GM23338 (cell line): ENCODE results near the gene ATXN7L3. TPM values are rescaled to one million over a fixed set of nuclear protein-coding genes. Genes with fewer than 3 reads are reported as not detected.

Experiments used
- ATAC-seq: fragments of 200-7000 bp; cut with Tn5 transposase; 3 replicates; pipeline ENCODE4 v1.9.1; 2020
- DNase-seq: peaks from one replicate; pipeline ENCODE4 v3.0.0-alpha.2; 2015; ENCODE audit warnings: low spot score
- H2AFZ ChIP-seq: fragments of 200-600 bp; sonication (generic); 2 replicates; pipeline ENCODE4 v1.8.0; 2016; ENCODE audit warnings: antibody characterized with exemption, mild to moderate bottlenecking, moderate library complexity
- H3F3A ChIP-seq: fragments of 200-600 bp; sonication (generic); replicated peaks from 2 replicates; pipeline ENCODE4 v1.8.0; 2017; ENCODE audit warnings: antibody characterized with exemption, mixed run types, low read depth
- H3K27ac ChIP-seq: fragments of 200-600 bp; sonication (generic); 2 replicates; pipeline ENCODE4 v1.6.1; 2016; ENCODE audit warnings: low read depth
- H3K27me3 ChIP-seq: fragments of 200-600 bp; sonication (generic); 2 replicates; pipeline ENCODE4 v1.8.0; 2016; ENCODE audit warnings: mild to moderate bottlenecking, mixed run types, moderate library complexity; ENCODE audit not compliant: insufficient read depth
- H3K36me3 ChIP-seq: fragments of 200-600 bp; sonication (generic); 2 replicates; pipeline ENCODE4 v1.8.0; 2016; ENCODE audit warnings: mild to moderate bottlenecking; ENCODE audit not compliant: insufficient read depth
- H3K4me1 ChIP-seq: fragments of 200-600 bp; sonication (generic); 2 replicates; pipeline ENCODE4 v1.8.0; 2016; ENCODE audit warnings: mild to moderate bottlenecking, moderate library complexity; ENCODE audit not compliant: insufficient read depth
- H3K4me2 ChIP-seq: fragments of 200-600 bp; sonication (generic); 2 replicates; pipeline ENCODE4 v1.7.1; 2017; ENCODE audit warnings: mixed run types
- H3K4me3 ChIP-seq: fragments of 200-600 bp; sonication (generic); 2 replicates; pipeline ENCODE4 v1.6.1; 2016; ENCODE audit warnings: mixed run types
- H3K79me2 ChIP-seq: fragments of 200-600 bp; sonication (generic); replicated peaks from 2 replicates; pipeline ENCODE4 v1.8.0; 2017; ENCODE audit warnings: mild to moderate bottlenecking; ENCODE audit not compliant: insufficient read depth
- H3K9me2 ChIP-seq: fragments of 200-600 bp; sonication (generic); 2 replicates; pipeline ENCODE4 v1.8.0; 2017; ENCODE audit not compliant: insufficient read depth
- H4K20me1 ChIP-seq: fragments of 200-600 bp; sonication (generic); replicated peaks from 2 replicates; pipeline ENCODE4 v1.8.0; 2017; ENCODE audit warnings: mild to moderate bottlenecking; ENCODE audit not compliant: insufficient read depth
- H3K27ac Mint-ChIP-seq: 2 replicates; pipeline ENCODE4 v1.8.0; 2020; ENCODE audit warnings: inconsistent platforms, mild to moderate bottlenecking, moderate library complexity, mixed read lengths
- H3K27me3 Mint-ChIP-seq: 3 replicates; pipeline ENCODE4 v1.8.0; 2022; ENCODE audit warnings: low read depth, mild to moderate bottlenecking, moderate library complexity, mixed read lengths, inconsistent platforms; ENCODE audit not compliant: insufficient read depth, poor library complexity
- H3K36me3 Mint-ChIP-seq: 3 replicates; pipeline ENCODE4 v1.8.0; 2021; ENCODE audit warnings: low read depth, mild to moderate bottlenecking, inconsistent platforms, moderate library complexity, mixed read lengths
- H3K4me1 Mint-ChIP-seq: 3 replicates; pipeline ENCODE4 v1.8.0; 2020; ENCODE audit warnings: mild to moderate bottlenecking, inconsistent platforms, mixed read lengths
- H3K4me3 Mint-ChIP-seq: 3 replicates; pipeline ENCODE4 v1.8.0; 2021; ENCODE audit warnings: moderate library complexity, mild to moderate bottlenecking, inconsistent platforms, mixed read lengths
- H3K9me3 Mint-ChIP-seq: 3 replicates; pipeline ENCODE4 v1.8.0; 2020; ENCODE audit warnings: moderate library complexity, mild to moderate bottlenecking, inconsistent platforms, mixed read lengths
- EZH2phosphoT487 ChIP-seq: fragments of 200-600 bp; sonication (generic); IDR thresholded peaks from one replicate; pipeline ENCODE4 v1.8.1; 2018; ENCODE audit warnings: antibody characterized with exemption; ENCODE audit not compliant: unreplicated experiment
- NANOG ChIP-seq: IDR thresholded peaks from 2 replicates; pipeline ENCODE4 v1.6.1; 2016; ENCODE audit warnings: antibody characterized with exemption, borderline replicate concordance
- POLR2AphosphoS5 ChIP-seq: IDR thresholded peaks from 2 replicates; pipeline ENCODE4 v1.6.1; 2016; ENCODE audit warnings: antibody characterized with exemption, low read depth
- STAT1 ChIP-seq: IDR thresholded peaks from one replicate; pipeline ENCODE4 v1.6.1; 2016; ENCODE audit warnings: antibody characterized with exemption; ENCODE audit not compliant: unreplicated experiment
- ZNF114 ChIP-seq: fragments of 250-450 bp; sonication (Bioruptor Pico); IDR thresholded peaks from 2 replicates; pipeline ENCODE4 v1.5.0; 2020; ENCODE audit warnings: mild to moderate bottlenecking, moderate library complexity
- ZNF331 ChIP-seq: fragments of 250-450 bp; sonication (Bioruptor Pico); IDR thresholded peaks from 2 replicates; pipeline ENCODE4 v1.5.0; 2020; ENCODE audit warnings: low read depth, mild to moderate bottlenecking, moderate library complexity
- polyA plus RNA-seq: library from polyadenylated mRNA; unstranded; fragments of >200 nt; fragmentation: Nextera tagmentation; extraction: Ambion mirVana; gene quantifications from 2 replicates; pipeline ENCODE4 v1.2.1, GENCODE V29; 2016
- total RNA-seq: library from RNA; depleted of rRNA; stranded (reverse); fragments of >200 nt; shearing (Covaris generic); gene quantifications from 2 replicates; pipeline ENCODE4 v1.2.3, GENCODE V29; 2014
- TF ChIP-seq, protein P1 (sequence below): IDR thresholded peaks from 2 replicates; pipeline ENCODE4 v1.6.1; 2016; ENCODE audit warnings: antibody characterized with exemption
- TF ChIP-seq, protein P2 (sequence below): IDR thresholded peaks from one replicate; pipeline ENCODE4 v1.6.1; 2018; ENCODE audit warnings: antibody characterized with exemption; ENCODE audit not compliant: unreplicated experiment
- TF ChIP-seq, protein P3 (sequence below): fragments of 250-450 bp; sonication (Bioruptor Pico); IDR thresholded peaks from 2 replicates; pipeline ENCODE4 v1.5.0; 2020; ENCODE audit warnings: mild to moderate bottlenecking, moderate library complexity

ATXN7L3 gene
- total and polyA plus RNA-seq, 2 experiments from 2014 or later: 20.6 to 95.0 TPM

DNA sequence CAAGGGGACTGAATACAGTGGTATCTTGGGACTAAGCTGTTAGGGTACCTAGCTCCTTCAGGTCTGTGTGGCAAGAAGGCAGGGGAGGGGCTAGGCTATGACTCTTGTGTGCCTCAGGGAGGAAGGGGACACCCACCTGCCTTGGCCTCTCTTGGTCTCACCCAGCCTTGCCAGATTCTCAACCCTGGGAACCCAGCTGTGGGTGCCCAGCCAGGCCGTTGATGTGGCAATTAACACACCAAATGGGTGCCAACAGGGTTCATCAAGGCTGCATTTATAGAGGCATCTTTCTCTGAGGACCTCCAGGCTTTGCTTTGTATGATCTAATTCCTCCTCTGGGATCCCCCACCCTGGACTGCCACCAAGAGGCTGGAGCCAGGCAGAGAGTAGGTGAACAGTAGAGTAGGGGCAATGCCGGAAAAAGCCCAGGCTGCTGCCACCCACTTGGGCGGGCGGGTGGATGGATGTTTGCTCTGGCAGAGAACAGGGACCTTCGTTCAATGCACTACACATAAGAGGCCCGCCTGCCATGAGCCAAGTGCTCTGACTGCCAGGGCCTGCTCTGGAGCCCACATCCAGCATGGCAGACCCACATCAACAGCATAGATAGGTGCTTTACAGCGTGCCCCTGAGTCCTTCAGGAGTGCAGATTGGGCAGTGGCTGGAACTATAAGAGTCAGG, 32.4 kb downstream of the ATXN7L3 start:
- Mint-ChIP-seq H3K4me3 (no peak overlapping the region; the same call in 2 of the 3 replicates), H3K36me3 (peaks cover 6% of the 10 kb centered on the region; the same call in 1 of the 3 replicates), H3K9me3 (no peaks in the 10 kb centered on the region), H3K27me3 (peaks cover 10% of the 10 kb centered on the region), H3K4me1 (peaks cover 14% of the 10 kb centered on the region), H3K27ac (peak overlapping the region; percentile 80)
- no peak for TF ChIP-seq POLR2AphosphoS5
- no peak for TF ChIP-seq ZNF114
- TF ChIP-seq, protein P1, sequence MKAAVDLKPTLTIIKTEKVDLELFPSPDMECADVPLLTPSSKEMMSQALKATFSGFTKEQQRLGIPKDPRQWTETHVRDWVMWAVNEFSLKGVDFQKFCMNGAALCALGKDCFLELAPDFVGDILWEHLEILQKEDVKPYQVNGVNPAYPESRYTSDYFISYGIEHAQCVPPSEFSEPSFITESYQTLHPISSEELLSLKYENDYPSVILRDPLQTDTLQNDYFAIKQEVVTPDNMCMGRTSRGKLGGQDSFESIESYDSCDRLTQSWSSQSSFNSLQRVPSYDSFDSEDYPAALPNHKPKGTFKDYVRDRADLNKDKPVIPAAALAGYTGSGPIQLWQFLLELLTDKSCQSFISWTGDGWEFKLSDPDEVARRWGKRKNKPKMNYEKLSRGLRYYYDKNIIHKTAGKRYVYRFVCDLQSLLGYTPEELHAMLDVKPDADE: no peak
- TF ChIP-seq STAT1: no peak
- Histone ChIP-seq H3K27me3 (no peaks in the 10 kb centered on the region), H3K79me2 (no peaks in the 10 kb centered on the region), H2AFZ (no peak overlapping the region), H4K20me1 (no peaks in the 10 kb centered on the region), H3K4me3 (no peak overlapping the region), H3K9me2 (no peaks in the 10 kb centered on the region), H3K4me1 (peaks cover 14% of the 10 kb centered on the region), H3K4me2 (no peak overlapping the region), H3F3A (peaks cover 7% of the 10 kb centered on the region; the same call in 1 of the 2 replicates), H3K36me3 (0 out of 2 replicates have a peak, but pooled peaks cover 2% of the 10 kb centered on the region), H3K27ac (no peak overlapping the region)
- no peak for ATAC-seq
- no peak for DNase-seq

DNA sequence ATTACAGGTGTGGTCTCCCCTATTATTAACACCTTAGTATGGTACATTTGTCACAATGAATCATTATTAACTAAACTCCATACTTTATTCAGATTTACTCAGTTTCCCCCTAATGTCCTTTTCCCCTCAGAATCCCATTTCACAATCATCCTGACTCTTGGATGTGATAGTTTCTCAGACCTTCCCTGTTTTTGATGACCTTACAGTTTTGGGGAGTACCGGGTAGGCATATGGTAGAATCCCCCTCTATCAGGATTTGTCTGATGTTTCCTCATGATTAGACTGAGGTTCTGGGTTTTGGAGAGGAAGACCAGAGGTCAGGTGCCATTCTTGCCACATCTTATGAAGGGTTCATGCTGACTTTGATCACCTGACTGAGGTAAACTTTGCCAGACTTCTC, 35.2 kb downstream of the ATXN7L3 start:
- no peak overlapping the region for H3K4me3 Mint-ChIP-seq
- peaks cover 2% of the 10 kb centered on the region for H3K27me3 Mint-ChIP-seq
- Histone ChIP-seq H3K79me2 (no peaks in the 10 kb centered on the region), H3K4me3 (no peak overlapping the region), H3K4me2 (no peak overlapping the region), H3K36me3 (peaks cover 3% of the 10 kb centered on the region; the same call in 1 of the 2 replicates), H3F3A (no peaks in the 10 kb centered on the region; the same call in none of the 2 replicates), H3K27me3 (no peaks in the 10 kb centered on the region), H3K4me1 (no peaks in the 10 kb centered on the region), H3K27ac (no peak overlapping the region), H2AFZ (no peak overlapping the region), H4K20me1 (no peaks in the 10 kb centered on the region), H3K9me2 (no peaks in the 10 kb centered on the region)
- no peaks in the 10 kb centered on the region for H3K9me3 Mint-ChIP-seq
- no peak for ATAC-seq
- no peak overlapping the region for H3K27ac Mint-ChIP-seq
- no peak for DNase-seq
- H3K4me1 Mint-ChIP-seq: peaks cover 9% of the 10 kb centered on the region
- peaks cover 28% of the 10 kb centered on the region for H3K36me3 Mint-ChIP-seq
- no peak for TF ChIP-seq ZNF331 (CRISPR knock-in tag)
- TF ChIP-seq, protein P2, sequence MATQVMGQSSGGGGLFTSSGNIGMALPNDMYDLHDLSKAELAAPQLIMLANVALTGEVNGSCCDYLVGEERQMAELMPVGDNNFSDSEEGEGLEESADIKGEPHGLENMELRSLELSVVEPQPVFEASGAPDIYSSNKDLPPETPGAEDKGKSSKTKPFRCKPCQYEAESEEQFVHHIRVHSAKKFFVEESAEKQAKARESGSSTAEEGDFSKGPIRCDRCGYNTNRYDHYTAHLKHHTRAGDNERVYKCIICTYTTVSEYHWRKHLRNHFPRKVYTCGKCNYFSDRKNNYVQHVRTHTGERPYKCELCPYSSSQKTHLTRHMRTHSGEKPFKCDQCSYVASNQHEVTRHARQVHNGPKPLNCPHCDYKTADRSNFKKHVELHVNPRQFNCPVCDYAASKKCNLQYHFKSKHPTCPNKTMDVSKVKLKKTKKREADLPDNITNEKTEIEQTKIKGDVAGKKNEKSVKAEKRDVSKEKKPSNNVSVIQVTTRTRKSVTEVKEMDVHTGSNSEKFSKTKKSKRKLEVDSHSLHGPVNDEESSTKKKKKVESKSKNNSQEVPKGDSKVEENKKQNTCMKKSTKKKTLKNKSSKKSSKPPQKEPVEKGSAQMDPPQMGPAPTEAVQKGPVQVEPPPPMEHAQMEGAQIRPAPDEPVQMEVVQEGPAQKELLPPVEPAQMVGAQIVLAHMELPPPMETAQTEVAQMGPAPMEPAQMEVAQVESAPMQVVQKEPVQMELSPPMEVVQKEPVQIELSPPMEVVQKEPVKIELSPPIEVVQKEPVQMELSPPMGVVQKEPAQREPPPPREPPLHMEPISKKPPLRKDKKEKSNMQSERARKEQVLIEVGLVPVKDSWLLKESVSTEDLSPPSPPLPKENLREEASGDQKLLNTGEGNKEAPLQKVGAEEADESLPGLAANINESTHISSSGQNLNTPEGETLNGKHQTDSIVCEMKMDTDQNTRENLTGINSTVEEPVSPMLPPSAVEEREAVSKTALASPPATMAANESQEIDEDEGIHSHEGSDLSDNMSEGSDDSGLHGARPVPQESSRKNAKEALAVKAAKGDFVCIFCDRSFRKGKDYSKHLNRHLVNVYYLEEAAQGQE: no peak
- no peak for TF ChIP-seq EZH2phosphoT487
- TF ChIP-seq STAT1: no peak
- TF ChIP-seq ZNF114: no peak
- no peak for TF ChIP-seq NANOG
- TF ChIP-seq, protein P3, sequence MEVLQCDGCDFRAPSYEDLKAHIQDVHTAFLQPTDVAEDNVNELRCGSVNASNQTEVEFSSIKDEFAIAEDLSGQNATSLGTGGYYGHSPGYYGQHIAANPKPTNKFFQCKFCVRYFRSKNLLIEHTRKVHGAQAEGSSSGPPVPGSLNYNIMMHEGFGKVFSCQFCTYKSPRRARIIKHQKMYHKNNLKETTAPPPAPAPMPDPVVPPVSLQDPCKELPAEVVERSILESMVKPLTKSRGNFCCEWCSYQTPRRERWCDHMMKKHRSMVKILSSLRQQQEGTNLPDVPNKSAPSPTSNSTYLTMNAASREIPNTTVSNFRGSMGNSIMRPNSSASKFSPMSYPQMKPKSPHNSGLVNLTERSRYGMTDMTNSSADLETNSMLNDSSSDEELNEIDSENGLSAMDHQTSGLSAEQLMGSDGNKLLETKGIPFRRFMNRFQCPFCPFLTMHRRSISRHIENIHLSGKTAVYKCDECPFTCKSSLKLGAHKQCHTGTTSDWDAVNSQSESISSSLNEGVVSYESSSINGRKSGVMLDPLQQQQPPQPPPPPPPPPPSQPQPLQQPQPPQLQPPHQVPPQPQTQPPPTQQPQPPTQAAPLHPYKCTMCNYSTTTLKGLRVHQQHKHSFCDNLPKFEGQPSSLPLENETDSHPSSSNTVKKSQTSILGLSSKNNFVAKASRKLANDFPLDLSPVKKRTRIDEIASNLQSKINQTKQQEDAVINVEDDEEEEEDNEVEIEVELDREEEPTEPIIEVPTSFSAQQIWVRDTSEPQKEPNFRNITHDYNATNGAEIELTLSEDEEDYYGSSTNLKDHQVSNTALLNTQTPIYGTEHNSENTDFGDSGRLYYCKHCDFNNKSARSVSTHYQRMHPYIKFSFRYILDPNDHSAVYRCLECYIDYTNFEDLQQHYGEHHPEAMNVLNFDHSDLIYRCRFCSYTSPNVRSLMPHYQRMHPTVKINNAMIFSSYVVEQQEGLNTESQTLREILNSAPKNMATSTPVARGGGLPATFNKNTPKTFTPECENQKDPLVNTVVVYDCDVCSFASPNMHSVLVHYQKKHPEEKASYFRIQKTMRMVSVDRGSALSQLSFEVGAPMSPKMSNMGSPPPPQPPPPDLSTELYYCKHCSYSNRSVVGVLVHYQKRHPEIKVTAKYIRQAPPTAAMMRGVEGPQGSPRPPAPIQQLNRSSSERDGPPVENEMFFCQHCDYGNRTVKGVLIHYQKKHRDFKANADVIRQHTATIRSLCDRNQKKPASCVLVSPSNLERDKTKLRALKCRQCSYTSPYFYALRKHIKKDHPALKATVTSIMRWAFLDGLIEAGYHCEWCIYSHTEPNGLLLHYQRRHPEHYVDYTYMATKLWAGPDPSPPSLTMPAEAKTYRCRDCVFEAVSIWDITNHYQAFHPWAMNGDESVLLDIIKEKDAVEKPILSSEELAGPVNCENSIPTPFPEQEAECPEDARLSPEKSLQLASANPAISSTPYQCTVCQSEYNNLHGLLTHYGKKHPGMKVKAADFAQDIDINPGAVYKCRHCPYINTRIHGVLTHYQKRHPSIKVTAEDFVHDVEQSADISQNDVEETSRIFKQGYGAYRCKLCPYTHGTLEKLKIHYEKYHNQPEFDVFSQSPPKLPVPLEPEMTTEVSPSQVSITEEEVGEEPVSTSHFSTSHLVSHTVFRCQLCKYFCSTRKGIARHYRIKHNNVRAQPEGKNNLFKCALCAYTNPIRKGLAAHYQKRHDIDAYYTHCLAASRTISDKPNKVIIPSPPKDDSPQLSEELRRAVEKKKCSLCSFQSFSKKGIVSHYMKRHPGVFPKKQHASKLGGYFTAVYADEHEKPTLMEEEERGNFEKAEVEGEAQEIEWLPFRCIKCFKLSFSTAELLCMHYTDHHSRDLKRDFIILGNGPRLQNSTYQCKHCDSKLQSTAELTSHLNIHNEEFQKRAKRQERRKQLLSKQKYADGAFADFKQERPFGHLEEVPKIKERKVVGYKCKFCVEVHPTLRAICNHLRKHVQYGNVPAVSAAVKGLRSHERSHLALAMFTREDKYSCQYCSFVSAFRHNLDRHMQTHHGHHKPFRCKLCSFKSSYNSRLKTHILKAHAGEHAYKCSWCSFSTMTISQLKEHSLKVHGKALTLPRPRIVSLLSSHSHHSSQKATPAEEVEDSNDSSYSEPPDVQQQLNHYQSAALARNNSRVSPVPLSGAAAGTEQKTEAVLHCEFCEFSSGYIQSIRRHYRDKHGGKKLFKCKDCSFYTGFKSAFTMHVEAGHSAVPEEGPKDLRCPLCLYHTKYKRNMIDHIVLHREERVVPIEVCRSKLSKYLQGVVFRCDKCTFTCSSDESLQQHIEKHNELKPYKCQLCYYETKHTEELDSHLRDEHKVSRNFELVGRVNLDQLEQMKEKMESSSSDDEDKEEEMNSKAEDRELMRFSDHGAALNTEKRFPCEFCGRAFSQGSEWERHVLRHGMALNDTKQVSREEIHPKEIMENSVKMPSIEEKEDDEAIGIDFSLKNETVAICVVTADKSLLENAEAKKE (CRISPR knock-in tag): no peak
- no peak for TF ChIP-seq POLR2AphosphoS5
